PFSK-1 (cell line): Measurements from ENCODE around the gene DHRS2.

ENCODE experiments used
- POLR2AphosphoS5 ChIP-seq: IDR thresholded peaks from 2 replicates; pipeline ENCODE4 v1.6.1; 2012; ENCODE audit warnings: low read depth, mild to moderate bottlenecking, control low read depth, low read length, moderate library complexity
- TAF1 ChIP-seq: IDR thresholded peaks from 2 replicates; pipeline ENCODE4 v1.6.1; 2012; ENCODE audit warnings: low read length, control low read depth, borderline replicate concordance; ENCODE audit not compliant: insufficient read depth

- no peak for TF ChIP-seq TAF1
- TF ChIP-seq POLR2AphosphoS5: no peak
Observed at GRCh38 chr14:23589606-23590005, 46.6 kb upstream of the DHRS2 start.
